Gastrocnemius medialis (tissue), 4 donors: ENCODE data around the gene SAMD11. TPM values are rescaled to one million over a fixed set of nuclear protein-coding genes. Genes with fewer than 3 reads are reported as not detected.

Experiments used
- ATAC-seq, 2 donors: fragments of 150-250 bp; one replicate each; pipeline ENCODE4 v1.9.1; 2016
- DNase-seq, 2 donors: peaks; one replicate each; pipeline ENCODE4 v3.0.0-alpha.2; 2019
- H3K27ac ChIP-seq, 4 donors: fragments of 200-600 bp; sonication (generic); 1 replicate in 1 of 4; 2 replicates in 3 of 4; pipeline ENCODE4 v1.5.1; 2016 to 2018; ENCODE audit warnings: mild to moderate bottlenecking in 2 of 4, moderate library complexity in 1 of 4
- H3K27me3 ChIP-seq, 3 donors: fragments of 200-600 bp; sonication (generic) in 2 of 3; 1 replicate in 1 of 3; 2 replicates in 2 of 3; pipeline versions ENCODE4 v1.5.1 to v1.6.0; 2016 to 2019; ENCODE audit warnings: mild to moderate bottlenecking in 1 of 3, moderate library complexity in 1 of 3
- H3K36me3 ChIP-seq, 2 donors: fragments of 200-600 bp; sonication (generic) in 1 of 2; one replicate each; pipeline ENCODE4 v1.5.1; 2017 to 2018
- H3K4me1 ChIP-seq, 2 donors: fragments of 200-600 bp; sonication (generic) in 1 of 2; one replicate each; pipeline ENCODE4 v1.5.1; 2016 to 2017; ENCODE audit warnings: mild to moderate bottlenecking in 2 of 2
- H3K4me3 ChIP-seq, 4 donors: fragments of 200-600 bp; sonication (generic) in 3 of 4; 1 replicate in 1 of 4; 2 replicates in 3 of 4; pipeline ENCODE4 v1.5.1; 2016 to 2019; ENCODE audit warnings: mild to moderate bottlenecking in 2 of 4
- H3K9me3 ChIP-seq, 3 donors: fragments of 200-600 bp; sonication (generic) in 2 of 3; 1 replicate in 1 of 3; 2 replicates in 2 of 3; pipeline ENCODE4 v1.5.1; 2016 to 2019
- POLR2A ChIP-seq, 2 donors: fragments of 450-650 bp; IDR thresholded peaks; one replicate each; pipeline ENCODE4 v1.6.1; 2017; ENCODE audit warnings: antibody characterized with exemption in 2 of 2, mild to moderate bottlenecking in 2 of 2, moderate library complexity in 2 of 2
- in situ Hi-C, 4 donors: fragments of 200-750 bp; cut with MboI; loops; one replicate each; pipeline versions ENCODE4 v1.15.0 to v1.8.0; 2017; ENCODE audit warnings: low sequenced_read_pairs in 4 of 4
- intact Hi-C: fragments of 100-400 bp; cut with DNase I; formaldehyde crosslinking; loops from one replicate; pipeline ENCODE4 v1.15.1; 2023; ENCODE audit warnings: low total_unique reads
- total RNA-seq, 4 donors: library from RNA; depleted of rRNA; stranded (reverse); fragments of >200 nt; gene quantifications; one replicate each; pipeline versions ENCODE4 v1.1.0 to v1.2.3, GENCODE V29; 2016
- TF ChIP-seq, protein P1 (sequence below), 5 experiments: fragments of 450-650 bp in 3 of 5; fragments of 200-600 bp in 2 of 5; sonication (generic) in 2 of 5; IDR thresholded peaks in 4 of 5; conservative IDR thresholded peaks in 1 of 5; 1 replicate in 4 of 5; 2 replicates in 1 of 5; pipeline ENCODE4 v1.5.1; 2016 to 2019; ENCODE audit warnings: antibody characterized with exemption in 5 of 5, mild to moderate bottlenecking in 3 of 5, moderate library complexity in 3 of 5

SAMD11 gene
- total RNA-seq, 4 donors from 2014 or later = 0.17 to 0.38 TPM; not detected in 2

DNA sequence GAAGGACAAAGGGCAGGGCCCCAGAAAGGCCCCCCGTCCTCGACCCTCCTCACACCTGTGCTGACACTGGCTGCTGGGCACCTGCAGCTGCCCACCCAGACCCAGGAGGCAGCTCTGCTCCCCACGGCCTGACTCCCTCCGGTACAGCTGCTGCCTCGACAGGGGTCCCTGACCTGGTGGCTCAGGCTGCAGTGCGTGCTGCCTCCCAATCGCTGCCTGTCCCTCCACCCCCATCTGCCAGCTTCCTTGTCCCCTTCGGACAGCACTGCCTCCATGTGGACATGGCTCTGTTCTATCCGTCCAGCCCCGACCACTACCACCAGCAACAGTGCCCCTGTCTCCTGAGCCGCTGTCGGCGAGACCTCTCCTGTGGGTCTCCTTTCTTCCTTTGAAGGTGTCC lies 31.2 kb downstream of the SAMD11 start:
- in situ Hi-C loops (no loop called here), intact Hi-C loops (loop anchor here (10.0 kb wide), 1 partner anchor 360 kb away; no protein-coding TSS in a partner anchor)
- TF ChIP-seq, protein P1, sequence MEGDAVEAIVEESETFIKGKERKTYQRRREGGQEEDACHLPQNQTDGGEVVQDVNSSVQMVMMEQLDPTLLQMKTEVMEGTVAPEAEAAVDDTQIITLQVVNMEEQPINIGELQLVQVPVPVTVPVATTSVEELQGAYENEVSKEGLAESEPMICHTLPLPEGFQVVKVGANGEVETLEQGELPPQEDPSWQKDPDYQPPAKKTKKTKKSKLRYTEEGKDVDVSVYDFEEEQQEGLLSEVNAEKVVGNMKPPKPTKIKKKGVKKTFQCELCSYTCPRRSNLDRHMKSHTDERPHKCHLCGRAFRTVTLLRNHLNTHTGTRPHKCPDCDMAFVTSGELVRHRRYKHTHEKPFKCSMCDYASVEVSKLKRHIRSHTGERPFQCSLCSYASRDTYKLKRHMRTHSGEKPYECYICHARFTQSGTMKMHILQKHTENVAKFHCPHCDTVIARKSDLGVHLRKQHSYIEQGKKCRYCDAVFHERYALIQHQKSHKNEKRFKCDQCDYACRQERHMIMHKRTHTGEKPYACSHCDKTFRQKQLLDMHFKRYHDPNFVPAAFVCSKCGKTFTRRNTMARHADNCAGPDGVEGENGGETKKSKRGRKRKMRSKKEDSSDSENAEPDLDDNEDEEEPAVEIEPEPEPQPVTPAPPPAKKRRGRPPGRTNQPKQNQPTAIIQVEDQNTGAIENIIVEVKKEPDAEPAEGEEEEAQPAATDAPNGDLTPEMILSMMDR (IDR thresholded peaks at IDR 0.05 in 4 of 5, conservative IDR thresholded peaks at IDR 0.05 in 1 of 5) = no peak
- no peak for TF ChIP-seq POLR2A (IDR thresholded peaks at IDR 0.05)
- no peaks in the 10 kb centered on the region for H3K9me3 ChIP-seq
- H3K36me3 ChIP-seq = peaks cover 0 to 68% of the 10 kb centered on the region in 2 donors
- H3K27ac ChIP-seq = no peak overlapping the region
- H3K4me1 ChIP-seq = peaks cover 13 to 20% of the 10 kb centered on the region in 2 donors
- no peak overlapping the region for H3K4me3 ChIP-seq
- no peak for DNase-seq
- H3K27me3 ChIP-seq = no peaks in the 10 kb centered on the region
- no peak for ATAC-seq

DNA sequence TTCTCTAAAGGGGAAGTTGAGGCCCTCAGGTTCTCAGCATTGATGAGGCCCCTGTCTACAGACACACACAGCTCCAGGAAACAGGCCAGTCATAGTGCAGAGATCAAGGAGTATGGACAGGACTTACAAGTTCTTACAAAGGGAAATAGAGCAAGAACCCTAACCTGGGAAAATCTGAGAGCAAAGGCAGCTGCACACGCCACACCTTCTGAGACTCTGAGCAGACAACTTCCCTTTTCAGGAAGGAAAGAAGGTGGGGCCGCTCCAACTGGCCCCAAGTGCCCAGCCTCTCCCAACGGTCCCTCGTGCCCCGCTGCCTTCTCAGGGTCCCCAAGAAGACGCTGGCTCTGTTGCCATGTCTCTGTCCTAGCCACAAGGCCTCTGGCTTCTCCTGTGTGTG lies 31.8 kb downstream of the SAMD11 start:
- intact Hi-C loops = loop anchor here (10.0 kb wide), 1 partner anchor 359 kb away; no protein-coding TSS in a partner anchor
- Histone ChIP-seq H3K27ac (no peak overlapping the region), H3K36me3 (peaks cover 0 to 63% of the 10 kb centered on the region in 2 donors), H3K27me3 (no peaks in the 10 kb centered on the region), H3K4me1 (peaks cover 13 to 24% of the 10 kb centered on the region in 2 donors), H3K4me3 (no peak overlapping the region), H3K9me3 (no peaks in the 10 kb centered on the region)
- DNase-seq (no peak), ATAC-seq (no peak)
- in situ Hi-C loops = no loop called here
- TF ChIP-seq, protein P1 (IDR thresholded peaks at IDR 0.05 in 4 of 5, conservative IDR thresholded peaks at IDR 0.05 in 1 of 5) = no peak
- no peak for TF ChIP-seq POLR2A (IDR thresholded peaks at IDR 0.05)

DNA sequence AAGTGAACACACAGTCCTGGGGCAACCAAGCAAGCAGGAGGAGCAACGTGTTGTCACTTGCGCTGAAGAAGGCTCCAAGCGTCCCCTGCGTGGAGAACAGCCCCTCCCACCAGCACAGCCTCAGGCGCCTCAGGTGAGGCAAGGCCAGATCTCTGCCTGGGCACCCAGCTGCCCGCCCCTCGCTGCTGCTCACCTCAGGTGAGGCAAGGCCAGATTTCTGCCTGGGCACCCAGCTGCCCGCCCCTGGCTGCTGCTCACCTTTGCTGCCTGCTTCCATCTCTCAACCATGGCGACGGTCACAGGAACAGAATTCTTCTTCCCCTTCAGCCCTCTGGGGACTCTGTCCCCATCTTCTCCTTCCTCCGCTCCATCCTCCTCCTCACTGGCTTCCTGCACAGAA lies 32.9 kb downstream of the SAMD11 start:
- TF ChIP-seq, protein P1 (IDR thresholded peaks at IDR 0.05 in 4 of 5, conservative IDR thresholded peaks at IDR 0.05 in 1 of 5) = no peak
- no peak for TF ChIP-seq POLR2A (IDR thresholded peaks at IDR 0.05)
- Histone ChIP-seq H3K4me3 (no peak overlapping the region), H3K36me3 (peaks cover 0 to 54% of the 10 kb centered on the region in 2 donors), H3K9me3 (no peaks in the 10 kb centered on the region), H3K4me1 (peaks cover 13 to 24% of the 10 kb centered on the region in 2 donors), H3K27ac (no peak overlapping the region), H3K27me3 (no peaks in the 10 kb centered on the region)
- ATAC-seq (no peak), DNase-seq (no peak)
- intact Hi-C loops = loop anchor here (10.0 kb wide), 1 partner anchor 358 kb away; no protein-coding TSS in a partner anchor
- in situ Hi-C loops = no loop called here

DNA sequence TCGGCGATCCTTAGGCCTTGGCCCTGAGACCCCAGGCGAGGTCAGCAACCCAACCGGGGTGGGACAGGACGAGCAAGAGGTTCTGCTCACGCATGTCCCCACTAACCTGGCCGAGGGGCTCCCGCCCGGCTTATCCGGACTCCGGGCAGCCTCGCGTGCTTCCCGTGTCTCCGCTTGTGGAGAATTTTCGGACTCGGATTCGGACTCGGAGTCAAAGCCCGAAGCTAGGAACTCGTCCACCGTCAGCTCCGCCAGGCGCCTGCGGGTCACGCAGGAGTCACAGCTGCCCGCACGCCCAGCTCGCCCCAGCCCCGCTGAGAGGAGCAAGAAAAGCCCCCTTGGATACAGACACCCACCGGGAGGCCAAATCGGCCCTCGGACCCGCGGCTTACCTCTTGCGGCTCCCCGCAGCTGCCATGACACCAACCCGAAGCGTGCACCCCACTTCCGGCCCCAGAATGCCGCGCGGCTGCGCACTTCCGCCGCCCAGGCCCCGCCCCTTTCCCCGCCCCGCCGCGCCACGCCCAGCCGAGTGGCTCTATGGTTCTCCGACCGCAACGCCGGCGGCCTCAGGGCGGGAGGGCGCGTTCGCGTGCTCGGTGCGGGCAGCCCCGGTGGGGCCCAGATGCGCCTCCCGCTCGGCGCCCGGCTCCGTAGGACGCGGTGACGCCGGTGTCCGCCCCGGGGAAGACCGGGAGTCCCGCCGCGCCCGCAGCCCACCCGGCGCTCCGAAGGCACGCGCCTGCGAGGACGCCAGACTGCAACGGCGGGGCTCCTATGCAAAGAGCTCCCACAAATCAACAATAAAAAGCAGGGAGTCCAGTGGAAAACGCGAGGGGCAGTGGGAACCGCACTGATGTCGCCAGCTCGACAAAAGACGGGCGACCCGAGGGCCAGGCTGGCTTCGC lies 35.4 kb downstream of the SAMD11 start, which contains the start of gene NOC2L:
Gene NOC2L (minus strand): TSS at position 434 of the 908 bp plus-strand sequence. CDS start 16 bp downstream, at position 418.
- no peaks in the 10 kb centered on the region for H3K27me3 ChIP-seq
- peak within 1 kb of the TSS; percentile 69 to 86 (median 78) for H3K27ac ChIP-seq
- TF ChIP-seq, protein P1 (IDR thresholded peaks at IDR 0.05 in 4 of 5, conservative IDR thresholded peaks at IDR 0.05 in 1 of 5) = no peak
- peak; percentile 33 to 69 for TF ChIP-seq POLR2A (IDR thresholded peaks at IDR 0.05)
- in situ Hi-C loops = no loop called here
- ATAC-seq (peak; percentile 85 to 87), DNase-seq (peak; percentile 86 to 90)
- peak within 1 kb of the TSS; percentile 83 to 94 (median 92) for H3K4me3 ChIP-seq
- peaks cover 13 to 24% of the 10 kb centered on the region in 2 donors for H3K4me1 ChIP-seq
- intact Hi-C loops = loop anchor here (10.0 kb wide), 1 partner anchor 356 kb away; no protein-coding TSS in a partner anchor
- H3K9me3 ChIP-seq = no peaks in the 10 kb centered on the region
- H3K36me3 ChIP-seq = peaks cover 0 to 33% of the 10 kb centered on the region in 2 donors
